AG04449 (cell line): ENCODE measurements around the gene TEX29.

Experiments used
- CTCF ChIA-PET: fragments of 350-600 bp; formaldehyde crosslinking; extraction: SDS; loops from one replicate; lab custom pipeline; 2021; ENCODE audit warnings: antibody characterized with exemption; lab: Yijun Ruan, JAX
- POLR2A ChIA-PET: fragments of 400-600, 350-600 bp; formaldehyde crosslinking; extraction: SDS; loops from one replicate; lab custom pipeline; 2020; ENCODE audit warnings: antibody characterized with exemption, inconsistent platforms; lab: Yijun Ruan, JAX
- DNase-seq: peaks from one replicate; pipeline ENCODE4 v3.0.0-alpha.2; 2010; ENCODE audit warnings: low read depth, low spot score
- H3K4me3 ChIP-seq: 2 replicates; pipeline ENCODE4 v1.5.1; 2011; ENCODE audit warnings: low read depth, mild to moderate bottlenecking, control low read depth, low read length
- CTCF ChIP-seq: IDR thresholded peaks from one replicate; pipeline ENCODE4 v1.5.1; 2011; ENCODE audit warnings: mild to moderate bottlenecking, moderate library complexity, low read length, control low read depth, inconsistent platforms; ENCODE audit not compliant: insufficient read depth; ENCODE audit errors: missing control alignments

TEX29 gene

GRCh38 chr13:111304603-111305289 is 15.7 kb upstream of the TEX29 start:
- no peak overlapping the region for H3K4me3 ChIP-seq
- TF ChIP-seq CTCF = no peak
- ChIA-PET POLR2A (no interaction called here), CTCF (no interaction called here)
- no peak for DNase-seq

- ChIA-PET CTCF (no interaction called here), POLR2A (interaction anchor here (0.9 kb wide), 1 partner anchor 11 kb away, joined by 3 read pairs; no protein-coding TSS in a partner anchor)
- no peak for TF ChIP-seq CTCF
- no peak for DNase-seq
- H3K4me3 ChIP-seq = no peak overlapping the region
Observed at GRCh38 chr13:111312944-111313590, 7.4 kb upstream of the TEX29 start.

- no peak overlapping the region for H3K4me3 ChIP-seq
- ChIA-PET POLR2A (interaction anchor here (0.9 kb wide), 1 partner anchor 11 kb away, joined by 3 read pairs; no protein-coding TSS in a partner anchor), CTCF (no interaction called here)
- no peak for TF ChIP-seq CTCF
- no peak for DNase-seq
Observed at GRCh38 chr13:111313911-111314425, 6.5 kb upstream of the TEX29 start.

GRCh38 chr13:111314852-111315251 is 5.6 kb upstream of the TEX29 start:
- no peak overlapping the region for H3K4me3 ChIP-seq
- no peak for TF ChIP-seq CTCF
- POLR2A ChIA-PET = no interaction called here
- CTCF ChIA-PET = no interaction called here
- peak; percentile 52 for DNase-seq

GRCh38 chr13:111315347-111315995 is 5.0 kb upstream of the TEX29 start:
- TF ChIP-seq CTCF = no peak
- ChIA-PET CTCF (interaction anchor here (1.1 kb wide), 1 partner anchor 247 kb away, joined by 4 read pairs; no protein-coding TSS in a partner anchor), POLR2A (no interaction called here)
- H3K4me3 ChIP-seq = no peak overlapping the region
- DNase-seq = no peak
